ENCODE data around the gene MAGEB6B.
"Not testable (repeated sequence)": the region's sequence is repeated elsewhere in the genome, so short reads cannot be mapped to it uniquely, and the experiment has no call there.

The MAGEB6B gene, protein sequence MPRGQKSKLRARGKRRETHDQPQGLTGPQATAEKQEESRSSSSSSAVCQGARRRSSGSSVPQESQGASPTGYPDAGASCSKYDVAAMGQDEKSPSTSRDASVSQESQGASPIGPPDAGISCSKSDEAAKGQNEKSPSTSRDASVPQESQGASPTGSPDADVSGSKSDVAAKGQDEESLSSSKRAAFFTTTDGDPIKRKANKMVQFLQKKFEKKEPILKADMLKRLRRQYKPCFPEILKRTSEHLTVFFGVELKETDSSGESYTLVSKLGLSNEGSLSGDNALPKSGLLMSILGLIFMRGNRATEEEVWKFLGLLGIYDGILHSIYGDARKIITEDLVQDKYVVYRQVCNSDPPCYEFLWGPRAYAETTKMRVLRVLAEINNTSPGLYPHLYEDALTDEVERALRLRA

DNA sequence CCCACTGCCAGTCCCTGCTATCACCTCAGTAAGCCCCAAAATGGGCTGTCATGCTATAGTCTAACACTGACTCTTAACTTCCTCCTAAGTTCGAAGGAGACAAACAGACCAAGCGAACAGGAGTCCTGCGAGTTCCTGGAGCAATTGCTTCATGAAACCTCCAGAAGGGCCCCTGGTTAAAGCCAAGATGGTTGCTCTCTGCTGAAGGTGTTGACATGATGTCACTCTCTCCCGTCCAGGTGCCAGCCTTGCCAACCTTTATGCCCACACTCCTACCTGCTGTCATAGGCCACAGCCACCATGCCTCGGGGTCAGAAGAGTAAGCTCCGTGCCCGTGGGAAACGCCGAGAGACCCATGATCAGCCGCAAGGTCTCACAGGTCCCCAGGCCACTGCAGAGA, at the start of gene MAGEB6B:
Gene MAGEB6B (plus strand): TSS at position 301 of the 400 bp plus-strand sequence. CDS start 0 bp downstream, at position 301.
- DNase-seq (ENCODE audit: low spot score), result no peak

DNA sequence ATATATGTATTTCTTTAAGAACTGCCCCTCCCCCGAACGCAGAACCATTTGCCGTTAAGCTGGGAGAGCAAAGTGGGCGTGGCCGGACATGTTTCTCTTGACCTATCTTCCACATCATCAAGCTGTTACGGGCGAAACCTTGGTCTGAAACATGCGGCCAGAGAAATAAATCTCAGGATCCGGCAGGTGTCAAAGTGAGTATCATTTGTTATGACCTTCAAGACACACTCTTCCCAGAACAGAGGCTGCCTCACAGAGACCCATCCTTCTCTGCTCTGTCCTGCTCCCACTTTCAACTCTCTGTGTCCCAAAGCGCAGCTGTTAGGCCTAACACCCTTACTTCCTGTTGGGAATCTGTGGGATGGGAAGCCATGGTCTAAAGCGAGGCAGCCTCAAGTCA, 22.1 kb upstream of the MAGEB6B start, which contains the start of gene MAGEB18:
Gene MAGEB18 (plus strand): TSS at position 70 of the 400 bp plus-strand sequence. CDS start 643 bp downstream, outside the sequence.
- DNase-seq (ENCODE audit: low spot score), result no peak

DNA sequence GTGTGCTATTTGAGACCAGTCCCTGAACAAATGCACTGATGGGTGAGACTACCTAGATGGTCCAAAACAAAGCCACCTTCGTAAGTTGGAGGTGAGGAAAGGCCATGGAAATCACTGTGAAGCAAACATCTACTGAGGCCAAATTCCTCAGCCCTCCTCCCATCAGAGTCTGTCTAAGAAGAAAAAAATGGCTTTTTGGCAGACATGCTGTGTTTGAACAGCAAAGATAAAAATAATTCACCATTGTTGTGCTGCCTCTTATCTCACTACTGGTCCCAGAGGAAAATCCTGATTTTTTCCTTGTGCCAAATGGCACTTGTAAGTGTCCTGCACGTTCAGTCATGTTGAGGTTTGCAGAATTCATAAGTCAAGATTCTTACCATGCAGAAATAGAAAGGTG, 14.4 kb upstream of the MAGEB6B start:
- no peak for DNase-seq (ENCODE audit: low spot score)

DNA sequence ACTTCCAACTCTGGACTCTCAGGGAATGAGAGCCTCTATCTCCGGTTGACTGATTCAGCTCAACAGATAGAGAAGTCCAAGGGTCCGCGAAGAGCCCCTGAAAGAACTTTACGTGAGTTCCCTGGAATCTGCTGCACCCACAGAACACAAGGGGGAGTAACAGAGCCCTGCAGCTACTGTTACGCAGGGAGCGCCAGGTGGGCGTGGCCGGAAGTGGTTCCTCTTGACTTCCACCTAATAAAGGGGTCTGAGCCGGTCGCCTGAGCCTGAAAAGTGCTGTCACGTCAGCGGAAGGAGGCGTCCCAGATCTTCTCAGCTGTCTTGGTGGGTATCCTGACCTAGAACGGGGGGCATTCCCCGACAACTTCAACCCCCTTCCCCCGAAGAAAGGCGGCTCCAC, 31.8 kb downstream of the MAGEB6B start, which contains the start of gene MAGEB6:
Gene MAGEB6 (plus strand): TSS at position 237 of the 400 bp plus-strand sequence. CDS start 1,407 bp downstream, outside the sequence.
- no peak for DNase-seq (ENCODE audit: low spot score)

DNA sequence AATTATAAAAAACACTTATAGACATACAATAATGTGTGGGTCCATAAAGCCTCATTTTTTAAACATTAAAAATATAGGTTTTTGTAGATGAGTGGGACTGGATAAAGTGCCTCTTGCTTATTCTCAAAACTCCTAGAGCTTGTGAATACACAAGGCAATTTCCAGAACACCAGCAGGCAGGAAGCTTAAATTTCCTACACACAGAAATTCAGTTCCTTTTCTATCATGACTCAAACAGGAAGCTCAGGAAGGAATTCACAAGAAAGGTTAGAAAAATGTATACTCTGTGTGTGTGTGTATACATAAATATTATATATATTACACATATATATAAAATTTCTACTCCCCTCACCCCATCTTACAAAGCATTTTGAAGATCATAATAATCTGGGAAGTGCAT, 43.2 kb downstream of the MAGEB6B start:
- DNase-seq (ENCODE audit: low spot score), result no peak

DNA sequence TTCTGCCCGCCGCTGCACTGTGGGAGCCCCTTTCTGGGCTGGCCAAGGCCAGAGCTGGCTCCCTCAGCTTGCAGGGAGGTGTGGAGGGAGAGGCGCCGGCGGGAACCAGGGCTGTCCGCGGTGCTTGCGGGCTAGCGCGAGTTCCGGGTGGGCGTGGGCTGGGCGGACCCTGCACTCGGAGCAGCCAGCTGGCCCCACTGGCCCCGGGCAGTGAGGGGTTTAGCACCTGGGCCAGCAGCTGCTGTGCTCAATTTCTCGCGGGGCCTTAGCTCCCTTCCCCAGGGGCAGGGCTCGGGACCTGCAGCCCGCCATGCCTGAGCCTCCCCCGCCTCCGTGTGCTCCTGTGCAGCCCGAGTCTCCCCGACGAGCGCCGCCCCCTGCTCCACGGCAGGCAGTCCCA, 44.3 kb downstream of the MAGEB6B start:
- not testable (repeated sequence) for DNase-seq (ENCODE audit: low spot score)

DNA sequence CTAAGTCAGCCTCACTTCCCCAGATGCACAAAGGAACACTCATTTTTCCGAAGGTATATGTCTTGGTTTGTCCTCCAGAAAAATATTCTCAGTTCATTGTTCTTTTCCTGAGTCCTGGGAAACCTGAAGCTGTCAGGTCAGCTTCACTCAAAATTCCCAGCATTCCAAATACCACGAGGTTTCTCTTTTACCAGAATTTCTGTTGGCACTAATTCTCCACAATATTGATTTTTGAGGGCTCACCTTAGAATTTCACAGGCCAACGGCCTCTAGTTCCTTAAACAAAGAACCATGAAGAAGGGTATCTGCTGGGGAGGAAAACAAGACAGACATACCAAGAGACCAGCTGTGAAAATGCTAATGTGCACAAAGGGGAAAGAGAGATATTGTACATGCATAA, 47.6 kb downstream of the MAGEB6B start:
- DNase-seq (ENCODE audit: low spot score), result no peak
